GM19023 (cell line): ENCODE measurements around the gene KRT78.
"Not testable (repeated sequence)": the region's sequence is repeated elsewhere in the genome, so short reads cannot be mapped to it uniquely, and the experiment has no call there.

Source experiments
- ATAC-seq: cut with Tn5 transposase; IDR thresholded peaks from one replicate; pipeline ENCODE4 v1.9.1; 2021; ENCODE audit warnings: mild to moderate bottlenecking, moderate library complexity; ENCODE audit not compliant: unreplicated experiment

The KRT78 gene, protein sequence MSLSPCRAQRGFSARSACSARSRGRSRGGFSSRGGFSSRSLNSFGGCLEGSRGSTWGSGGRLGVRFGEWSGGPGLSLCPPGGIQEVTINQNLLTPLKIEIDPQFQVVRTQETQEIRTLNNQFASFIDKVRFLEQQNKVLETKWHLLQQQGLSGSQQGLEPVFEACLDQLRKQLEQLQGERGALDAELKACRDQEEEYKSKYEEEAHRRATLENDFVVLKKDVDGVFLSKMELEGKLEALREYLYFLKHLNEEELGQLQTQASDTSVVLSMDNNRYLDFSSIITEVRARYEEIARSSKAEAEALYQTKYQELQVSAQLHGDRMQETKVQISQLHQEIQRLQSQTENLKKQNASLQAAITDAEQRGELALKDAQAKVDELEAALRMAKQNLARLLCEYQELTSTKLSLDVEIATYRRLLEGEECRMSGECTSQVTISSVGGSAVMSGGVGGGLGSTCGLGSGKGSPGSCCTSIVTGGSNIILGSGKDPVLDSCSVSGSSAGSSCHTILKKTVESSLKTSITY

DNA sequence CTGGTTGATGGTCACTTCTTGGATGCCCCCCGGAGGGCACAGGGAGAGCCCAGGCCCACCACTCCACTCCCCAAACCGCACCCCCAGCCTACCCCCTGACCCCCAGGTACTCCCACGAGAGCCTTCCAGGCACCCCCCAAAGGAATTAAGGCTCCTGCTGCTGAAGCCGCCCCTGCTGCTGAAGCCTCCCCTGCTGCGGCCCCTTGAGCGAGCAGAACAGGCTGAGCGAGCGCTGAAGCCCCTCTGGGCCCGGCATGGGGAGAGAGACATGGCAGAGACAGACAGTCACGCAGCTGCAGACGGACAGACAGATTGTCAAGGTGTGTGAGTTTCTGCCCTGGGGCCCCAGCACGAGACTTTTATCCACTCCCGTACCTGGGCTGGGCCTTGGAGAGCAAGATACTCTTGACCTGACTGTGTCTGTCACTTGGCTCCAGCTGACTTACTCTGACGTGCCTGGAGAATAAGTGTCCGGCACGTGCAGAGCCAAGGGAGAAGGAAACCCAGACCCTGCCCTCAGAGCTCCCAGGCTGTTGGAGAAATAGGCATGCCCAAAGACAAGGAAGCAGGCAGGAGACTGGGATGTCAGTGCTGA, at the start of gene KRT78:
Gene KRT78 (minus strand): TSS at position 334 of the 595 bp plus-strand sequence. CDS start 64 bp downstream, at position 270.
- no peak for ATAC-seq

DNA sequence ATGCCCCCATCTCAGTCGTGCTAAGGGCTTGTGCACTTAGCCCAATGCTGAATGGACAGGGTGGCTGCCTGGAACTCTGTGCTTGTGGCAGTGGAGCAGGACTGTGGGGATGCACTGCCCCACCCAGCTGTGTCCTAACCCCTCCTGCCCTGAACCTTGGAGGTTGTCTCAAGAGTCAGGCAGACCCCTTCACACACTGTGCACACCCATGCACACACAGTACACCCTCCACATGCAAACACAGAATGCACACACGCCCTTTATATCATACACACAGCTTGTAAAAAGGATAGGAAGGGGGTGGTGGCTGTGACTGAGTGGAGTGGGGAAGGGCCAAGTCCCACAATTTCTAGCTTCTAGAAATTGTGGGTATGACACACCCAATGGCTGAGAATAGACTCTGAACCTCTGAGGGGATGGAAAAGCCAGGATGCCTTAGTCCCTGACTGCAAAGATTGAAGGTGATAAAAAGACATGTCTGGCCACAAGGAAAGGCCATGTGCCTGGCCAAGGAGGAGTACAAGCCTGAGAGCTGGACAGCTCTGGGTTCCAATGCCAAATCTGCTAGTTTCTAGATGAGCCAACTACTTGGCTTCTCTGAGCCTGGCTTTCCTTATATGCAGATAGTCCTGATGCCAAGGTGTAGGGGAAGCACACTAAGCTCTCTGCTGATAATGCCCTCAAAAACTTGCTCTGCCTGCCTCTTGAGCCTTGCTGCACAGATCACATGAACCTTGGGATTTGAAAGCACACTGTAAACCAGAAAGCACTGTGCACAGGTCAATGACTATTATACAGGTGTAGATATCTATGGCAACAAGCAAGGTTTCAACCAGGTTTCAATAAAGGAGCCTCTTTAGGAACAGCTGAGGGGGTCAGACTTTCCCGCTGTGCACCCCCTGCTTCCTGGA, 47.7 kb upstream of the KRT78 start:
- no peak for ATAC-seq

DNA sequence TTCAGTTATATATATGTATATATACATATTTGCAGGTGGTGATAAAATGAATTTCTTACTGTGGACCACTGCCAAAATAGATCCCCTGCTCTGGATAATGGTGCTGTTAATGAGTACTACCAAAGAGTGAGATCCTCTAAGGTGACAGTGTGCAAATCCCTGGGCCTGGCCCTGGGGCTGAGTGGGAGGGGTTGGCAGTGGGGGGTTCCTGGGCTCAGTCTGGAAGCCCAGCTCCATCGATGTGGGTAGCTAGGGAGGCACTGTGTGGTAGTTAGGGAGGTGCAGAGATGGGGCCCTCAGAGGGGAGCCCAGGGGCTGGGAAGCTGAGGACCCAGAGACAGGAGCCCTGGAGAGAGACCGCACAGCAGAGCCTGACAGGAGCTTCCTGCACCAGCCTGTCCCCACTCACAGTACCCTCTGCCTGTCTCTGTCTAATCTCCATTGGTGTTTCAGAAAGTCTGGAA, 47.0 kb upstream of the KRT78 start:
- ATAC-seq = no peak

DNA sequence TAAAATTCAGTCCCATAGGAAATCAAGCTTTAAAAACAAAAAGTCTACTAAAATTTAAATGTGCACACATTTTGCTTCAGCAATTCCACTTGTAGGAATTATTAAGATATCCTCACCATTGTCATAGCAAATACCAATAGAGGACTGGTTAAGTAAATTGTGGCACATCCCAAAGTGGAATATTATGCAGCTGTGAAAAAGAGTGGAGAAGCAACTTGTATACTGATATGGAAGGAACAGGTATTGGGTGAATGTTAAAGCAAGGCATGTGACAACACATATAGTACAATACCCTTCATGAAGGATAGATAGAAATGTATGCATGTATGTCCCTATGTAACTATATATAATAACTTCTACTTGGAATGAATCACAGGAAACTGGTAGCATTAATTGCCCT, 44.2 kb upstream of the KRT78 start:
- ATAC-seq = no peak

DNA sequence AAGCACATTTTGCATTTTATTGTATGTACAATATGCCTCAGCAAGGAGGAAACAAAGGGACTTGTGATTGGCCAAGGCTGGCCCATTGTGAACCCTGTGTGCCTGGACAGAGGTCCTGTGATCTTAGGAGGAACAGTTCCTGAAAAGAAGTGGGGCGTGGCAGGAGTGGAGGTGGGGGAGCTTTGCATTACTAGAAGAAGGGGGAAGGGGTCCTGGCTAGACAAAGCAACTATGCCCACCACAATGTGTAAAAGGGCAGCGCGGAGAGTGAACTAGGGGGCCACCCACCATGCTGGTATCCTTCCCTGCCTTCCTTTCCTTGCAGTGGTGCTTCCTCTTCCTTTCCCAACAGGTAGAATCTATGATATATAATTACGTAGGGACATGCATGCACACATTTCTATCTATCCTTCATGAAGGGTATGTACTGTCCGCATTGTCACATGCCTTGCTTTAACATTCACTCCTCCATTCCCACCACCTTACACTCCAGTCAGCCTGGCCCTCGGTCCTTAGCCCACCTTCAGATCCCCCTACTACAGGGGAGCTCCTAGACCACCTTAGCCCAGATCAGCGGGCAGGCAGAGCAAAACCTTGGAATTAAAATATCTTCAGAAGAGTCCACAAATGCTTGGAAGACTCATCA, 43.5 kb upstream of the KRT78 start:
- no peak for ATAC-seq

DNA sequence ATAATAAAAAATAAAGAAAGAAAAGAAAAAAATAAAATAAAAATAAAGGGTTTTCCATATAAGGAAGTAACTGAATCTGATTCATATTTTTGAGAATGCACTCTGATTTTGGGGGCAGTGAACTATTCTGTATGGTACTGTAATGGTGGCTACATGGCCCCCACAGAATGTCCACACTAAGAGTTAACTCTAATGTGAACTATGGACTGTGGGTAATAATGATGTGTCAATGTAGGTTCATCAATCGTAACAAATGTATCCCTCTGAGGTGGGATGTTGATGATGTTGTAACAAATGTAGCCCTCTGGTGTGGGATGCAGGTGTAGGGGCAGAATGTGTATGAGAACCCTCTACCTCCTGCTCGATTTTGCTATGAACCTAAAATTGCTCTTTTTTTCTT, 42.2 kb upstream of the KRT78 start:
- no peak for ATAC-seq

DNA sequence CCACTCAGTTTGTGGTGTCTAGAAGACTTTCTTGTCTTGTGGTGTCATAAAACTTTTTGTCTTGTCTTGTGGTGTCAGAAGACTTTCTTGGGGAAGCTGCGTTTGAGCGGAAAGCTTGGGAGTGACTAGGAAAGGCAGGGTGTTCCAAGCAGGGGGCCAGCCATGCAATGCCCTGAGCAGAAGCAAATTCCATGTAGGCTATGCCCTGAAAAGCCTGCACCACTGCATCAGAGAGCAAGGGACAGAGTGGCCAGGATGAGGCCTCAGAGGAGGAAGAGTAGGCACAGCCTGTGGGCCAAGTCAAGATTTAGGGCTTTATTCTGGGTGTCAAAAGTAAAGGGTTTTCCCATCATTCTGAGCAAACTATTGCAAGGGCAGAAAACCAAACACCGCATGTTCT, 41.6 kb upstream of the KRT78 start:
- no peak for ATAC-seq

DNA sequence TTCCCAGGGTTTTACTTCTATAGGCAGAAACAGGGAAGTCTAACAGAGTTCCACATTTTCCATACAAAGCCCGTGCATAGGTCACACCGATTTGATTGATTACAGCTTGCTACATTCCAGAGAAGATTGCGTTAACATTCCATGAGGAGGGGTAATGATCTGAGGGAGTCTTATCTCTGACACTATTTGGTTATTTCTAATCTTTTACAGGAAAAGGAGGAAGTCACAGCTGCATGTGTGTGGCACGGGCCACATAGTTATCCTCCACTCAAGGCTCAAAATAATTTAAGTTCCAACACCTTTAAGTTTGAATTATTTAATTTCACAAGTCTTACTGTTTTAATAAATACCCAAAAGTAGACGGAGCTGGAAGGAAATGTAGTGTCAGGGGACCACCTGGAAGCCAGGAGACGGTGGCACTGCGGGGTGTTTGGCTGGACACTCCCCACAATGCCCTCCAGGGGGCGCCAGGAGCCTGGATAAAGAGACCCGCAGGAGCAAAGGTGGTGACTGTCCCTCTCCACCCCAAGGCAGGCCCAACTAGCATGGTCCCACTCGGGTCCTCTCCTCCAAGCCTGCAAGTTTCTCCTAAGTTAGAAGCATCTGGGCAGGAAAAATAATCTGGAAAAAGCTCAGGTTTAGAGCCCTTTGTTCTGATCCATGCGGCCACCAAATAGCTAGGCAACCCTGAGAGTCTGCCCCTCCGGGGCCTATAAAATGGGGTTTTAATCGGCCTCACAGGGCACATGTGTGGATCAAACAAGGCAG, 35.9 kb upstream of the KRT78 start:
- ATAC-seq = no peak

DNA sequence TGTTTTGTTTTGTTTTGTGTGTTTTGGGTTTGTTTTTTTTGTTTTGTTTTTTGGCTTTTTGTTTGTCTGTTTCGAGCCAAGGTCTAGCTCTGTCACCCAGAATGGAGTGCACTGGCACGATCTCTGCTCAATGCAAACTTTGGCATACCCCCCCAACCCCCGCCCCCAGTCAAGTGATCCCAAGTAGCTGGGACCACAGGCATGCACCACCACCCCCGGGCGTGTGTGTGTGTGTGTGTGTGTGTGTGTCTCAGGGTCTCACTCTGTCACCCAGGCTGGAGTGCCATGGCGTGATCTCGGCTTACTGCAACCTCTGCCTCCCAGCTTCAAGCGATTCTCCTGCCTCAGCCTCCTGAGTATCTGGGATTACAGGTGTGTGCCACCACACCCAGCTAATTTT, 31.7 kb upstream of the KRT78 start:
- ATAC-seq = not testable (repeated sequence)

DNA sequence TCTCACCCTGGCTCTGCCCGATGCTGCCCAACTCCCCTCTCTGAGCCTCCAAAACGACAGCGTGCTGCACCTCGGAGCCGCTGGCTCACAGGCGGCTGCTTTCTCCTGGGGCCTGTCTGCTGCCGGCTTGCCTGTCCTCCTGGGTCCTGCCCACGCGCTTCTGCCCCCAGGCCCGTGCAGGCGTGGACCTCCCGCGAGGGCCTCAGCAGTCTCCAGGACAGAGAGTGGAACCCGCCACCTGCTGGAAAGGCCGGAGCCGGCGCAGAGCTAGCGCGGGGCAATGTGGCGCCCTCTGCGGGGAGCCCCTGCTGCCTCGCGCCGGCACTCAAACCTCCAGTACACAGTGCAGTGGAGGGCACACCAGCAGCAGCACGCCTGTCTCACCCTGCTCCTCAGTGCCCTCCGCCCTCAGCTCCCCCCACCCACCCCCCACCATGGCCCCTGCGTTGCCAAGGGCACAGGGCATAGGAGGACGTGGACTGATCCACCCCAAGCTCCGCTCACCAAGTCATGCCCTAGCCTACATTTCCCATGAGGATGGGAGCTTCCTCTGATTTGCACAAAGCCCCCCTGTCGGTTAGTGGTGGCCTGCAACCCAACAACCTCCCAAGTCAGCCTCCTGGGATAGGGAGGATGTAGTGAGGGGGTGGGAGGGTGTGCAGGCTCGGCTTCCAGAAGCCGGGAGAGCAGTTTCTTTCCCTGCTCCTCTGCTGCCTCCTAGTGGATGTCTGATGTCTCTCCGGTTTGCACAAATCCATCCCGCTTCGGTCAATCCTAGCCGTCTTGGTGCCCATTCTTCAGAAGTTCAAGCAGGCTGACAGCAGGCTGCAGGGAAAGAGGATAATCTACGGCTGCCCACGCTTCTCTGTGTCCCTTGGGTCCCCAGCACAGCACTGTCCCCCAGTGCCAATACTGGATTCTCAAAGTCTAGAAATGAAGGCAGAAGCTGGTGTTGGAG, 30.9 kb upstream of the KRT78 start:
- no peak for ATAC-seq

DNA sequence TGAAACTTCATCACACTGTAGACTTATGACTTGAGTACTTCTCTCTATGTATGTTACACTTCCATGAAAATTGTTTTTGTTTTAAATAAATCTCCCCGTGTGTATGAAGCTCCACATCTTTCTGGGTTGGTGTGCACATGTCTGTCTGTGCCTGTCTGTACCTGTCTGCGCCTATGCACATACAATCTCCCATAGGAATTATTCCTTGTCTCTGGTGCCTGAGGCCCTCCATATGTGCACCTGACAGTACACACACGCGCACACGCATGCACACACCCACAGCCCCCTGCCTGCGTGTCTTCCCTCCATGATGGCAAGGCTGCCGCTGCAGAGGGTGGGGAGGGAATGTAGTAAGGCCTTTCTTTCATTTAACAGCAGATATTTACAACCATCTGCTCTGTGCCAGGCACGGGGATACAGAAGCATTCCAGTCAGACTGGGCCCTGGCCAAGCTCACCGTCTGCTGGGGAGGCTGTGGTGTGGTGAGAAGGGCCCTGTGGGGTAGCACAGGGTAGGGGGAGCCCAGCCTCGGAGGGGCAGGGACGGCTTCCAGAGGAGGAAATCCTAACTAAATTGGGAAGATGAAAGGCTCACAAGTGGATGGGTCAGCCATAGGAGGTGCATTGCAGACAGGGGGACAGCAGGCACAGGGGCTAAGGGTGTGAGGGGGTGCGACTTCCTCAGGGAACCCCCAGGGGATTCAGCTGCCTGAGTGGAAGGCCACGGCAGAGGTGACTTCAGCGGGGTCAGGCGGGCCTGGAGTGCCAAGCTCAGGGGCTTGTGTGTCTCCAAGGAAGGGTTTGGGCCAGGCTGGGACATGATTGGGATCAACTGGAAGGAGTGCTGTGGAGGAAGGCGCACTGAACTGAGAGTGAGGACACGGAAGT, 30.0 kb upstream of the KRT78 start:
- ATAC-seq = no peak

DNA sequence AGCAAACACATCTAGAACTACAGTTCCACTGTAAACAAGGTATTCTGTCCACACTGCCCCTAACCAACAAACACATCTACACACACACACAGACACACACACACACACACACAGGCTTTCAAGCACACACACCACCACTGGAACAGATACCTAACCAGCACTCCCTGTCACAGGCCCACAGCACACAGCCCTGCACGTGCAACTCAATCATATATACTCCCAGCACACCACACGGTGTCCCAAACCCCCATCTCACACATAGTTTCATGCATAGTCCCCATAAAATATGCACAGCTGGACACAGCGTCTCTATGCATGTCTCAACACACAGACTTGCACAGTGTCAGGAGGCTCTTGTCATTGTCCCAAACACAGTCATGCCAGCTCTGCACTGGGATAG, 28.4 kb upstream of the KRT78 start:
- no peak for ATAC-seq

DNA sequence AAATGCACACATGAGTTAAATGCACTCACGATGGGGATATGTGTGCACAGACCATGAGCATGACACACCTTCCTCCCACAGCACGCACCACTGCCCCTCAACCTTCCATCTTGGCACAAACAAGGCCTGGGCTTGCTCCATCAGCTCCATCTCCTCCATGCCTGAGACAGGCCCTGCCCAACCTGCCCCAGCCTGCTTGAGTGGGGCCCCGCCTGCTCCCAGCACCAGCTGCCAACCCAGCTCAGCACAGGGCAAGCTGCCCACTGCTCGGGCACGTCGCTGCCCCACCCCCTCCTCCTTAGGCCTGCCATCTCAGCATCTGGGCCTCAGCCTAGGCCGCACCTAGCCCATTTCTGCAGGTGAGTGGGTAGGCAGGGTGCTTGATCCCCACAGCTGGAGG, 27.6 kb upstream of the KRT78 start:
- ATAC-seq = no peak

DNA sequence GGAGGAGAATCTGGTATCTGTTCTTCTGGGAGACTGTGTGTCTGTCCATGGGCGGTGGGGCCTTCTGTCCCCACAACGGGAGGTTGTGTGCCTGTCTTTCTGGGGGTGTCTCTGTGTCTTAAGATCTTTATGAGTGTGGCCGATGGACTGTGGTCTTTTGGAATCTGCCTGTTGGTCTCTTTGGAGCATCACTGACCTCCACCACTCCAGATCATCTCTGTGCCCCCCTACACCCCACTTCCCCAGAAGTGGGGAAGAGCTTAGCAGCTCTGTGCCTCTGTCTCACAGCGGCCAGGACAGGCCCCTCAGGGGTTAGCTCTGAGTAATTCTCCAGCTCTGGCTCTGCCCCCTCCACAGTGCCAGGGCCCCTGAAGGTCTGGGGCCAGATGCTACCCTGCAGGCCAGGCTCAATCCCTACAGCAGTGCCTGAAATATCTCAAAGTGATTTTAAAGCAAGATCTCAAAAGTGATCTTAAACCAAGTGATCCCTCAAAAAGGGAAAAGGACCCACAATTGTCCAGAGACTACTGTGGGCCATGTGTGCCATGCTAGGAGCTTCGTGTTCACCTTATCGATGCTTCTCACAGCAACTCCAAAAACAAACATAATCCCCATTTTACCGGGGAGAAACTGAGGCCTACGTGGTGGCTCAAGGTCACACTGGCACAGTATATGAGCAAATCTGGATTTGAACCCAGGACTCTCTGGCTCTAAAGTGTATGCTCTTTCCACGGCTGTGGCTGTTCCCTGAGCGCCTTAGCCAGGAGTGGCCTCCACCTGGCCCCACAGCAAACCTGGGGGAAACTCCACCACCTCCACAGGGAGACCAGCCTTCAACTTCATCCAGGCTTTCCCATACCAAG, 26.0 kb upstream of the KRT78 start:
- ATAC-seq = no peak

DNA sequence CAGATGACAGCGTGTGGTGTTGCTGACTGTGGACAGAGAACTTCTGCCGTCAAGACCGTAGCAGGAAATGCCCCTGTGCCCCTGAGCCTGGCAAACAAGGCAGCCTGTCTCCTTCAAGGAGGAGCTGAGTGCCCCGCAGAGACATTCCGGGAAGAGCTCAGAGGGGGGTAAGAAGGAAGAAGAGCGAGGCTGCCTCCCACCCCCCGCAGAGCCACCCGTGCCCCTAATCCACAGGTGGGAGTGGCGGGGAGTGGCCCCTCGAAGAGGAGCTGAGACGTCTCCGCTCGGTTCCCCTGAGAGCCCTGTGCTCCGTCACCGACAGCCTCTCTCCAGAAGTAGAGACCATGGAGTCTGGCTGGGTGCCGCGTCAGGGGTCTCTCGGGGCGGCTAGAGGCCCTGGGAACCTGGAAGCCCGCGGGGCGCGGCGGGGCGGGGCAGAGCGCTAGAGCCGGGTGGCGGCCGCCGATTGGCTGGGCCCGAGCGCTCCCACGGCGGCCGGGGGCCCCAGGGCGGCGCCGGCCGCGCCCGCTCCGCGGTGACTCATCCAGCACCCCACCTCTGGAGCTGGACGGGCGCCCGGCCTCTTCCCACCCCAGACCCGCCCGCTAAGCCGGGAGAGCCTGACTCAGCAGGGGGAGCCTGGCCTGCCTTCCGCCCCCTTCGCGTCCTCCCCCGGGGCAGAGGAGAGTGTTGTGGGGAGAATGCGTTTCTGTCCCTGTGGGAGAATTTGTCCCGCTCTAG, 25.2 kb upstream of the KRT78 start:
- ATAC-seq = peak; percentile 56

DNA sequence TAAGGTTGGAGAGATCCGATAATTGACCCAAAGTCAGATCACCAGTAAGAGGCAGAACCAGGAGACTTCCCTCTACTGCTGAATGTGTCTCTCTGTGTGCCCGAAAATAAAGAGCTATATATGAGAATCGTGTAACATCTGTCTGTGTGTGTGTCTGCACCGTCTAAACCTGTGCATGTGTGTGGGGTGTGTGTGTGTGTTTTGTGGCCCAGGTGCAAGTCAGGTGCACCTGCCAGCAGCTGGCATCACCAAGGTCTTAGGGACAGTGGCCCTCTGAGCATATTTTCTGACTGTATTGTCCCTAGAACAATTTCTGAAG, 24.7 kb upstream of the KRT78 start:
- ATAC-seq = no peak
